Measurements from ENCODE around the gene GRB10.

DNA sequence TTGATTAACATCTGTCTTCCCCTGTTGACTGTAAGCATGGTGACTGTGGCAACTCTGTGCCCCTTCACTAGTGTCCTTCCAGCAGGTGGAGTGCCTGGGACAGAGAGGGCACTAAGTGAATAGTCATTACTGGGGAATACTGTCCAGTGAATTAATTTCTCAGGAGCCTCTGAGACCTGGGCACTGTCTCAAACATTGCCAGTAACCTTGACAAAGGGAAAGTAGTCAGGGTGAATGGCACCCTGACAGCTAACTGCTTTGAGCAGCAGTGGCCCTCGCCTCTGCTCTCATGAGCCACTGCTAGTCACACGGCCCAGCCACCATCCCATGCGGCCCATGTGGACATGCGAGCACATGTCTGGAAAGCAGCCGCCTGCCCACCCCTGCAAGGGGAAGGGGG is 13.1 kb upstream of the GRB10 start:
- TF ChIP-seq POLR2A (IDR thresholded peaks at IDR 0.05; ENCODE audit: low read depth, low read length) (no peak), POLR2AphosphoS5 (IDR thresholded peaks at IDR 0.05; ENCODE audit: low read depth, low read length) (no peak), PAX5 (IDR thresholded peaks at IDR 0.05; ENCODE audit: insufficient read depth, low read length, severe bottlenecking) (no peak), SPI1 (IDR thresholded peaks at IDR 0.05; ENCODE audit: low read depth, low read length) (no peak)

Data from GM12891 (cell line).